HepG2 (cell line): ENCODE data around the gene TMEM120A. TPM values are rescaled to one million over a fixed set of nuclear protein-coding genes. Genes with fewer than 3 reads are reported as not detected.

ENCODE experiments used
- ESRRA ChIP-seq: sonication (generic); formaldehyde crosslinking; IDR thresholded peaks from 2 replicates; pipeline ENCODE4 v1.5.1; 2020; ENCODE audit warnings: mild to moderate bottlenecking, low read depth, missing genetic modification reagents
- JUNB ChIP-seq: sonication (generic); formaldehyde crosslinking; IDR thresholded peaks from 2 replicates; pipeline ENCODE4 v1.8.0; 2022; ENCODE audit warnings: missing genetic modification reagents, mild to moderate bottlenecking, borderline replicate concordance
- KLF16 ChIP-seq, 2 experiments: sonication (generic) in 1 of 2; formaldehyde crosslinking in 1 of 2; IDR thresholded peaks; 2 replicates each; pipeline versions ENCODE4 v1.6.1 to v1.8.0; 2016 to 2023; ENCODE audit warnings: missing genetic modification reagents in 2 of 2, missing compliant biosample characterization in 1 of 2
- MED1 ChIP-seq: sonication (generic); formaldehyde crosslinking; IDR thresholded peaks from 2 replicates; pipeline ENCODE4 v1.4.0; 2020; ENCODE audit warnings: missing genetic modification reagents
- NFKBIZ ChIP-seq: IDR thresholded peaks from 2 replicates; pipeline ENCODE4 v1.6.1; 2018; ENCODE audit warnings: missing genetic modification reagents, missing compliant biosample characterization
- NR2C2 ChIP-seq: sonication (generic); formaldehyde crosslinking; IDR thresholded peaks from 2 replicates; pipeline ENCODE4 v1.4.0; 2020; ENCODE audit warnings: missing genetic modification reagents, mild to moderate bottlenecking, moderate library complexity, borderline replicate concordance
- PPARG ChIP-seq: conservative IDR thresholded peaks from 2 replicates; pipeline ENCODE4 v1.6.1; 2016; ENCODE audit warnings: missing biosample characterization, missing genetic modification reagents
- SALL1 ChIP-seq: sonication (generic); formaldehyde crosslinking; IDR thresholded peaks from 2 replicates; pipeline ENCODE4 v1.8.0; 2022; ENCODE audit warnings: mild to moderate bottlenecking, missing genetic modification reagents
- SAP130 ChIP-seq: IDR thresholded peaks from 2 replicates; pipeline ENCODE4 v1.6.1; 2016; ENCODE audit warnings: low read depth
- ZNF441 ChIP-seq: sonication (generic); formaldehyde crosslinking; IDR thresholded peaks from 2 replicates; pipeline ENCODE4 v1.7.0; 2021; ENCODE audit warnings: missing genetic modification reagents, borderline replicate concordance
- polyA plus RNA-seq, 8 experiments: library from polyadenylated mRNA; depleted of rRNA in 3 of 8; stranded (reverse) in 7 of 8; unstranded in 1 of 8; fragments of >200 nt; fragmentation: Illumina TruSeq in 4 of 8; extraction: Trizol in 4 of 8; gene quantifications; 2 replicates each; pipeline versions ENCODE4 v1.2.1 to v1.2.3, GENCODE V29; 2011 to 2016; ENCODE audit warnings: low read depth in 4 of 8, missing spikeins in 1 of 8, mixed read lengths in 1 of 8; ENCODE audit not compliant: insufficient read depth in 1 of 8
- total RNA-seq, 5 experiments: library from RNA; depleted of rRNA; stranded (reverse); fragments of >200 nt; fragmentation: Illumina TruSeq; extraction: Trizol; gene quantifications; 2 replicates each; pipeline ENCODE4 v1.2.3, GENCODE V29; 2016; ENCODE audit warnings: low read depth in 1 of 5
- TF ChIP-seq, protein P1 (sequence below): IDR thresholded peaks from 2 replicates; pipeline ENCODE4 v1.6.1; 2018; ENCODE audit warnings: missing genetic modification reagents, mild to moderate bottlenecking, missing compliant biosample characterization
- TF ChIP-seq, protein P2 (sequence below): IDR thresholded peaks from 2 replicates; pipeline ENCODE4 v1.4.0; 2020; ENCODE audit warnings: mild to moderate bottlenecking, missing genetic modification reagents
- TF ChIP-seq, protein P3 (sequence below): sonication (generic); formaldehyde crosslinking; IDR thresholded peaks from 2 replicates; pipeline ENCODE4 v1.5.0; 2020; ENCODE audit warnings: missing genetic modification reagents
- TF ChIP-seq, protein P4 (sequence below): sonication (generic); formaldehyde crosslinking; IDR thresholded peaks from 2 replicates; pipeline ENCODE4 v1.5.0; 2020; ENCODE audit warnings: mild to moderate bottlenecking, missing genetic modification reagents
- TF ChIP-seq, protein P5 (sequence below): sonication (generic); formaldehyde crosslinking; conservative IDR thresholded peaks from 2 replicates; pipeline ENCODE4 v1.8.0; 2022; ENCODE audit warnings: missing genetic modification reagents

TMEM120A gene
- total and polyA plus RNA-seq, 2 of the 13 experiments (the other 11 are each of a cell fraction or from before 2014, with no cell fraction given) = 40.3 to 102 TPM

DNA sequence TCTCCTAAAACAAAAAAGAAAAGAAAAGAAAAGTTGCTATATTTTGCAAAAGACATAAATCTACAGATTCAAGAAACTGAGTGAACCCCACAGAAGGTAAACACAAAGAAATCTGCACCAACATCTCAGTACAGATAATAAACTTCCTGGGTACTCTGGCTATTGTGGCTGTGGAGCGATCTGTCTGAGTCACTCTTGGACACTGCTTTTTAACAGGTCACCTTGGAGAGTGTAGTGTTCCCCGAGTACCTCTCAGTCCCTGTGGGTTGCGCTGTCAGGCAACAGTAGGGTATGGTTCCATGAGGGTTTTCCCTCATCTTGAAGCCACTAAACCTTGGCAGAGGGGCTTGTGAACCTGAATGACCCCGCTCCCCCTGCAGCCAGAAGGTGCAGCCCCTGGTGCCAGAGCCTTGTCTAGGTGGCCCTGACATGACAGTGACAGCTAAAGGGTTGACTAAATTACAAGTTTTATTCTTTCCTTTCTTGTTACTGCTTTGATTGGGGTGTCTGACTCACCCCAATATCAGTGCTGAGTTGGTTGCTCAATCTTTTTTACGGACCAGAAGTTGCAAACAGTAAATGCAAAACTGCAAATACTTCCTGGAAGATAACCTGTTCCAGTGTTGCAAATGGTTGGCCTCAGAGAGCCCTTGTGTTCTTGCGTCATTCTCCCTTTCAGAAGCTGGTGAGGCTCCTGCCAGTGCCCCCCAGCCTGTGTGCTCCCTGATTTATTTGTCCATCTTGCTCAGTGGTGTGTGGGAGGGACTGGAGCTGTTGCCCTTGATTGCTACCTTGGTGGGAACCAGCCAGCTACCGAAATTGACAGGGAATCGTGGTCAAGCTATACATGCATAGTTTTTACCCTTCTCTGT, 48.9 kb downstream of the TMEM120A start (continued):
- TF ChIP-seq ZNF441 (CRISPR knock-in tag) (no peak), SALL1 (CRISPR knock-in tag) (peak; percentile 37), ESRRA (CRISPR knock-in tag) (0 out of 2 replicates have a peak, but pooled peaks have one; percentile 34), PPARG (CRISPR knock-in tag) (peak; percentile 49; the same call in 1 of the 2 replicates), MED1 (CRISPR knock-in tag) (peak; percentile 60; the same call in 1 of the 2 replicates), NFKBIZ (CRISPR knock-in tag) (peak; percentile 87; the same call in 1 of the 2 replicates), JUNB (CRISPR knock-in tag) (no peak), NR2C2 (CRISPR knock-in tag) (peak; percentile 61), SAP130 (CRISPR knock-in tag) (peak; percentile 46; the same call in 1 of the 2 replicates), KLF16 (CRISPR knock-in tag; IDR thresholded peaks at IDR 0.05) (peak in 1 of 2 experiments; percentile 31; a peak in 1 of 4 replicates)
- TF ChIP-seq, protein P1, sequence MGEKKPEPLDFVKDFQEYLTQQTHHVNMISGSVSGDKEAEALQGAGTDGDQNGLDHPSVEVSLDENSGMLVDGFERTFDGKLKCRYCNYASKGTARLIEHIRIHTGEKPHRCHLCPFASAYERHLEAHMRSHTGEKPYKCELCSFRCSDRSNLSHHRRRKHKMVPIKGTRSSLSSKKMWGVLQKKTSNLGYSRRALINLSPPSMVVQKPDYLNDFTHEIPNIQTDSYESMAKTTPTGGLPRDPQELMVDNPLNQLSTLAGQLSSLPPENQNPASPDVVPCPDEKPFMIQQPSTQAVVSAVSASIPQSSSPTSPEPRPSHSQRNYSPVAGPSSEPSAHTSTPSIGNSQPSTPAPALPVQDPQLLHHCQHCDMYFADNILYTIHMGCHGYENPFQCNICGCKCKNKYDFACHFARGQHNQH (CRISPR knock-in tag) = peak; percentile 38; the same call in 1 of the 2 replicates
- TF ChIP-seq, protein P2, sequence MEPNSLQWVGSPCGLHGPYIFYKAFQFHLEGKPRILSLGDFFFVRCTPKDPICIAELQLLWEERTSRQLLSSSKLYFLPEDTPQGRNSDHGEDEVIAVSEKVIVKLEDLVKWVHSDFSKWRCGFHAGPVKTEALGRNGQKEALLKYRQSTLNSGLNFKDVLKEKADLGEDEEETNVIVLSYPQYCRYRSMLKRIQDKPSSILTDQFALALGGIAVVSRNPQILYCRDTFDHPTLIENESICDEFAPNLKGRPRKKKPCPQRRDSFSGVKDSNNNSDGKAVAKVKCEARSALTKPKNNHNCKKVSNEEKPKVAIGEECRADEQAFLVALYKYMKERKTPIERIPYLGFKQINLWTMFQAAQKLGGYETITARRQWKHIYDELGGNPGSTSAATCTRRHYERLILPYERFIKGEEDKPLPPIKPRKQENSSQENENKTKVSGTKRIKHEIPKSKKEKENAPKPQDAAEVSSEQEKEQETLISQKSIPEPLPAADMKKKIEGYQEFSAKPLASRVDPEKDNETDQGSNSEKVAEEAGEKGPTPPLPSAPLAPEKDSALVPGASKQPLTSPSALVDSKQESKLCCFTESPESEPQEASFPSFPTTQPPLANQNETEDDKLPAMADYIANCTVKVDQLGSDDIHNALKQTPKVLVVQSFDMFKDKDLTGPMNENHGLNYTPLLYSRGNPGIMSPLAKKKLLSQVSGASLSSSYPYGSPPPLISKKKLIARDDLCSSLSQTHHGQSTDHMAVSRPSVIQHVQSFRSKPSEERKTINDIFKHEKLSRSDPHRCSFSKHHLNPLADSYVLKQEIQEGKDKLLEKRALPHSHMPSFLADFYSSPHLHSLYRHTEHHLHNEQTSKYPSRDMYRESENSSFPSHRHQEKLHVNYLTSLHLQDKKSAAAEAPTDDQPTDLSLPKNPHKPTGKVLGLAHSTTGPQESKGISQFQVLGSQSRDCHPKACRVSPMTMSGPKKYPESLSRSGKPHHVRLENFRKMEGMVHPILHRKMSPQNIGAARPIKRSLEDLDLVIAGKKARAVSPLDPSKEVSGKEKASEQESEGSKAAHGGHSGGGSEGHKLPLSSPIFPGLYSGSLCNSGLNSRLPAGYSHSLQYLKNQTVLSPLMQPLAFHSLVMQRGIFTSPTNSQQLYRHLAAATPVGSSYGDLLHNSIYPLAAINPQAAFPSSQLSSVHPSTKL = peak; percentile 49; the same call in 1 of the 2 replicates
- TF ChIP-seq, protein P3, sequence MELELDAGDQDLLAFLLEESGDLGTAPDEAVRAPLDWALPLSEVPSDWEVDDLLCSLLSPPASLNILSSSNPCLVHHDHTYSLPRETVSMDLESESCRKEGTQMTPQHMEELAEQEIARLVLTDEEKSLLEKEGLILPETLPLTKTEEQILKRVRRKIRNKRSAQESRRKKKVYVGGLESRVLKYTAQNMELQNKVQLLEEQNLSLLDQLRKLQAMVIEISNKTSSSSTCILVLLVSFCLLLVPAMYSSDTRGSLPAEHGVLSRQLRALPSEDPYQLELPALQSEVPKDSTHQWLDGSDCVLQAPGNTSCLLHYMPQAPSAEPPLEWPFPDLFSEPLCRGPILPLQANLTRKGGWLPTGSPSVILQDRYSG (CRISPR knock-in tag) = no peak
- TF ChIP-seq, protein P4, sequence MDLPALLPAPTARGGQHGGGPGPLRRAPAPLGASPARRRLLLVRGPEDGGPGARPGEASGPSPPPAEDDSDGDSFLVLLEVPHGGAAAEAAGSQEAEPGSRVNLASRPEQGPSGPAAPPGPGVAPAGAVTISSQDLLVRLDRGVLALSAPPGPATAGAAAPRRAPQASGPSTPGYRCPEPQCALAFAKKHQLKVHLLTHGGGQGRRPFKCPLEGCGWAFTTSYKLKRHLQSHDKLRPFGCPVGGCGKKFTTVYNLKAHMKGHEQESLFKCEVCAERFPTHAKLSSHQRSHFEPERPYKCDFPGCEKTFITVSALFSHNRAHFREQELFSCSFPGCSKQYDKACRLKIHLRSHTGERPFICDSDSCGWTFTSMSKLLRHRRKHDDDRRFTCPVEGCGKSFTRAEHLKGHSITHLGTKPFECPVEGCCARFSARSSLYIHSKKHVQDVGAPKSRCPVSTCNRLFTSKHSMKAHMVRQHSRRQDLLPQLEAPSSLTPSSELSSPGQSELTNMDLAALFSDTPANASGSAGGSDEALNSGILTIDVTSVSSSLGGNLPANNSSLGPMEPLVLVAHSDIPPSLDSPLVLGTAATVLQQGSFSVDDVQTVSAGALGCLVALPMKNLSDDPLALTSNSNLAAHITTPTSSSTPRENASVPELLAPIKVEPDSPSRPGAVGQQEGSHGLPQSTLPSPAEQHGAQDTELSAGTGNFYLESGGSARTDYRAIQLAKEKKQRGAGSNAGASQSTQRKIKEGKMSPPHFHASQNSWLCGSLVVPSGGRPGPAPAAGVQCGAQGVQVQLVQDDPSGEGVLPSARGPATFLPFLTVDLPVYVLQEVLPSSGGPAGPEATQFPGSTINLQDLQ (CRISPR knock-in tag) = 0 out of 2 replicates have a peak, but pooled peaks have one; percentile 29
- TF ChIP-seq, protein P5, sequence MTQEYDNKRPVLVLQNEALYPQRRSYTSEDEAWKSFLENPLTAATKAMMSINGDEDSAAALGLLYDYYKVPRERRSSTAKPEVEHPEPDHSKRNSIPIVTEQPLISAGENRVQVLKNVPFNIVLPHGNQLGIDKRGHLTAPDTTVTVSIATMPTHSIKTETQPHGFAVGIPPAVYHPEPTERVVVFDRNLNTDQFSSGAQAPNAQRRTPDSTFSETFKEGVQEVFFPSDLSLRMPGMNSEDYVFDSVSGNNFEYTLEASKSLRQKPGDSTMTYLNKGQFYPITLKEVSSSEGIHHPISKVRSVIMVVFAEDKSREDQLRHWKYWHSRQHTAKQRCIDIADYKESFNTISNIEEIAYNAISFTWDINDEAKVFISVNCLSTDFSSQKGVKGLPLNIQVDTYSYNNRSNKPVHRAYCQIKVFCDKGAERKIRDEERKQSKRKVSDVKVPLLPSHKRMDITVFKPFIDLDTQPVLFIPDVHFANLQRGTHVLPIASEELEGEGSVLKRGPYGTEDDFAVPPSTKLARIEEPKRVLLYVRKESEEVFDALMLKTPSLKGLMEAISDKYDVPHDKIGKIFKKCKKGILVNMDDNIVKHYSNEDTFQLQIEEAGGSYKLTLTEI (CRISPR knock-in tag) = no peak
